Liver (tissue), 9 donors: ENCODE results near the gene CPO. TPM values are rescaled to one million over a fixed set of nuclear protein-coding genes. Genes with fewer than 3 reads are reported as not detected.

Experiments used
- DNase-seq: peaks from one replicate; pipeline ENCODE4 v3.0.0-alpha.2; 2017; ENCODE audit warnings: low spot score
- H3K27ac ChIP-seq, 2 donors: one replicate each; pipeline ENCODE4 v1.7.0; 2013; ENCODE audit warnings: inconsistent platforms in 2 of 2, low read length in 2 of 2, control low read depth in 1 of 2, low read depth in 1 of 2, mild to moderate bottlenecking in 1 of 2
- H3K27me3 ChIP-seq, 4 donors: one replicate each; pipeline versions ENCODE4 v1.6.1 to v1.7.0; 2013; ENCODE audit warnings: low read length in 3 of 4, inconsistent platforms in 1 of 4, mild to moderate bottlenecking in 1 of 4, moderate library complexity in 1 of 4; ENCODE audit not compliant: control insufficient read depth in 4 of 4, insufficient read depth in 4 of 4
- H3K36me3 ChIP-seq, 4 donors: one replicate each; pipeline versions ENCODE4 v1.6.1 to v1.7.0; 2013; ENCODE audit warnings: low read length in 3 of 4, mild to moderate bottlenecking in 3 of 4, low read depth in 1 of 4, moderate library complexity in 1 of 4; ENCODE audit not compliant: control insufficient read depth in 4 of 4, insufficient read depth in 3 of 4
- H3K4me1 ChIP-seq, 4 donors: one replicate each; pipeline versions ENCODE4 v1.6.1 to v1.7.0; 2013; ENCODE audit warnings: low read length in 3 of 4, mild to moderate bottlenecking in 3 of 4, moderate library complexity in 1 of 4; ENCODE audit not compliant: control insufficient read depth in 4 of 4, insufficient read depth in 4 of 4
- H3K4me3 ChIP-seq, 3 donors: one replicate each; pipeline versions ENCODE4 v1.6.1 to v1.7.0; 2013; ENCODE audit warnings: low read length in 3 of 3, control low read depth in 1 of 3, low read depth in 1 of 3, mild to moderate bottlenecking in 1 of 3
- H3K9ac ChIP-seq, 2 donors: one replicate each; pipeline ENCODE4 v1.7.0; 2013; ENCODE audit warnings: low read length in 2 of 2, mild to moderate bottlenecking in 2 of 2, moderate library complexity in 2 of 2, control low read depth in 1 of 2, low read depth in 1 of 2
- H3K9me3 ChIP-seq, 4 donors: one replicate each; pipeline versions ENCODE4 v1.6.1 to v1.7.0; 2013; ENCODE audit warnings: low read length in 3 of 4; ENCODE audit not compliant: control insufficient read depth in 4 of 4
- ATF3 ChIP-seq: IDR thresholded peaks from 2 replicates; pipeline ENCODE4 v1.6.1; 2016; ENCODE audit warnings: antibody characterized with exemption
- FOXA1 ChIP-seq: IDR thresholded peaks from 2 replicates; pipeline ENCODE4 v1.6.1; 2016; ENCODE audit warnings: antibody characterized with exemption
- FOXA2 ChIP-seq: IDR thresholded peaks from 2 replicates; pipeline ENCODE4 v1.6.1; 2016; ENCODE audit warnings: antibody characterized with exemption
- GABPA ChIP-seq, 2 donors: IDR thresholded peaks in 1 of 2; conservative IDR thresholded peaks in 1 of 2; 2 replicates each; pipeline ENCODE4 v1.6.1; 2016; ENCODE audit warnings: antibody characterized with exemption in 2 of 2, mild to moderate bottlenecking in 1 of 2, moderate library complexity in 1 of 2
- HNF4A ChIP-seq, 2 donors: conservative IDR thresholded peaks; 2 replicates each; pipeline ENCODE4 v1.6.1; 2016; ENCODE audit warnings: antibody characterized with exemption in 2 of 2, mild to moderate bottlenecking in 2 of 2
- JUND ChIP-seq, 2 donors: IDR thresholded peaks; 2 replicates each; pipeline ENCODE4 v1.6.1; 2016; ENCODE audit warnings: antibody characterized with exemption in 2 of 2
- NR2F2 ChIP-seq: IDR thresholded peaks from 2 replicates; pipeline ENCODE4 v1.6.1; 2016; ENCODE audit warnings: antibody characterized with exemption
- RXRA ChIP-seq, 2 donors: IDR thresholded peaks; 2 replicates each; pipeline ENCODE4 v1.6.1; 2017 to 2018; ENCODE audit warnings: antibody characterized with exemption in 2 of 2, mild to moderate bottlenecking in 1 of 2
- SP1 ChIP-seq: IDR thresholded peaks from 2 replicates; pipeline ENCODE4 v1.6.1; 2018; ENCODE audit warnings: antibody characterized with exemption, mild to moderate bottlenecking
- WGBS: extraction: QIAGEN DNeasy Blood & Tissue Kit; methylation state at CpG from one replicate; pipeline ENCODE4 v1.1.7; 2013; 5-methylcytosine and 5-hydroxymethylcytosine counted together
- polyA plus RNA-seq, 2 donors: library from polyadenylated mRNA; stranded (reverse) in 1 of 2; unstranded in 1 of 2; fragments of 200-250 nt in 1 of 2; fragments of >200 nt in 1 of 2; fragmentation: Nextera tagmentation in 1 of 2; extraction: Ambion mirVana in 1 of 2; gene quantifications; one replicate each; pipeline versions ENCODE4 v1.2.1 to v1.2.3, GENCODE V29; 2013 to 2015
- total RNA-seq, 2 donors: library from RNA; depleted of rRNA; stranded (reverse); fragments of >200 nt; gene quantifications; one replicate each; pipeline ENCODE4 v1.2.3, GENCODE V29; 2014
- TF ChIP-seq, protein P1 (sequence below): IDR thresholded peaks from 2 replicates; pipeline ENCODE4 v1.6.1; 2016; ENCODE audit warnings: antibody characterized with exemption
- TF ChIP-seq, protein P2 (sequence below): IDR thresholded peaks from 2 replicates; pipeline ENCODE4 v1.6.1; 2016; ENCODE audit warnings: antibody characterized with exemption, mild to moderate bottlenecking
- TF ChIP-seq, protein P3 (sequence below): fragments of 150-350 bp; IDR thresholded peaks from 2 replicates; pipeline ENCODE4 v1.5.1; 2017; ENCODE audit warnings: improper control_type of control experiment, low read depth, low read length; ENCODE audit not compliant: missing input control
- TF ChIP-seq, protein P4 (sequence below): IDR thresholded peaks from 2 replicates; pipeline ENCODE4 v1.6.1; 2016; ENCODE audit warnings: antibody characterized with exemption
- donor health status: healthy.
- donor health status: healthy.
- donor health status: healthy.
- donor health status: healthy.
- donor health status: healthy.

Gene CPO
- total and polyA plus RNA-seq, 4 donors = 0.07 to 0.31 (median 0.25) TPM; not detected in 1

DNA sequence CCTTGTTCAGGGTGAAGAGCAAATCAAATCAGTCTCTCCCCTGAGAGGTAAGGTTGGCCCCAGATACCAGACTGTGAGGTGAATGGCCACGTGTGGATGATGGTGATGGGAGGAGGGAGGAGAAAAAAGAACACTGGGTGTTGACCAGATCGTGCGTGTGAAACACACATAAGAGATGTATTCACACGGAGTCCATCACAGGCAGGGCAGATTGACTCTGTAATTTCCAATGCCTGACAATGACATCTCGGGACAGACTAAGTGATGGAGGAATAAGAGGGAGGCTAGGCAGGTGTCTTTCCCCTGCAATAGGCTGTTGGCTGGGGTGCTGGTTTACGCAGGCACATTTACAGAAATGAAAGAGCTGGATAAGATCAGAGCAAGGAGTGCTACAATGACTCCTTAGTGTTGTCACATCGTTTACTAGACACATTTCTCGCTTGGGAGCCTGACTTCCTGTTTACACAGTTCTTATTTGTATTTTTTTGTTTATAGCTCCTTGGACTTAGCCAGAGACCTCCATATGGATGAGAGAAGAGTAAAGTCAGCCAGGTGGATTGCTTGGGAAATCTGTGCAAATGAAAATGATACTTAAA lies 43.1 kb downstream of the CPO start:
- no peak overlapping the region for H3K4me3 ChIP-seq
- TF ChIP-seq, protein P1, sequence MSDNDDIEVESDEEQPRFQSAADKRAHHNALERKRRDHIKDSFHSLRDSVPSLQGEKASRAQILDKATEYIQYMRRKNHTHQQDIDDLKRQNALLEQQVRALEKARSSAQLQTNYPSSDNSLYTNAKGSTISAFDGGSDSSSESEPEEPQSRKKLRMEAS = no peak
- TF ChIP-seq, protein P2, sequence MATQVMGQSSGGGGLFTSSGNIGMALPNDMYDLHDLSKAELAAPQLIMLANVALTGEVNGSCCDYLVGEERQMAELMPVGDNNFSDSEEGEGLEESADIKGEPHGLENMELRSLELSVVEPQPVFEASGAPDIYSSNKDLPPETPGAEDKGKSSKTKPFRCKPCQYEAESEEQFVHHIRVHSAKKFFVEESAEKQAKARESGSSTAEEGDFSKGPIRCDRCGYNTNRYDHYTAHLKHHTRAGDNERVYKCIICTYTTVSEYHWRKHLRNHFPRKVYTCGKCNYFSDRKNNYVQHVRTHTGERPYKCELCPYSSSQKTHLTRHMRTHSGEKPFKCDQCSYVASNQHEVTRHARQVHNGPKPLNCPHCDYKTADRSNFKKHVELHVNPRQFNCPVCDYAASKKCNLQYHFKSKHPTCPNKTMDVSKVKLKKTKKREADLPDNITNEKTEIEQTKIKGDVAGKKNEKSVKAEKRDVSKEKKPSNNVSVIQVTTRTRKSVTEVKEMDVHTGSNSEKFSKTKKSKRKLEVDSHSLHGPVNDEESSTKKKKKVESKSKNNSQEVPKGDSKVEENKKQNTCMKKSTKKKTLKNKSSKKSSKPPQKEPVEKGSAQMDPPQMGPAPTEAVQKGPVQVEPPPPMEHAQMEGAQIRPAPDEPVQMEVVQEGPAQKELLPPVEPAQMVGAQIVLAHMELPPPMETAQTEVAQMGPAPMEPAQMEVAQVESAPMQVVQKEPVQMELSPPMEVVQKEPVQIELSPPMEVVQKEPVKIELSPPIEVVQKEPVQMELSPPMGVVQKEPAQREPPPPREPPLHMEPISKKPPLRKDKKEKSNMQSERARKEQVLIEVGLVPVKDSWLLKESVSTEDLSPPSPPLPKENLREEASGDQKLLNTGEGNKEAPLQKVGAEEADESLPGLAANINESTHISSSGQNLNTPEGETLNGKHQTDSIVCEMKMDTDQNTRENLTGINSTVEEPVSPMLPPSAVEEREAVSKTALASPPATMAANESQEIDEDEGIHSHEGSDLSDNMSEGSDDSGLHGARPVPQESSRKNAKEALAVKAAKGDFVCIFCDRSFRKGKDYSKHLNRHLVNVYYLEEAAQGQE = no peak
- no peaks in the 10 kb centered on the region for H3K4me1 ChIP-seq
- H3K27me3 ChIP-seq = peaks cover 0 to 3% (median 0%) of the 10 kb centered on the region in 4 donors
- no peaks in the 10 kb centered on the region for H3K36me3 ChIP-seq
- WGBS = 61% methylated on average over 8 of the region's 8 CpGs
- H3K9ac ChIP-seq = no peak overlapping the region
- no peak for DNase-seq
- H3K27ac ChIP-seq = no peak overlapping the region
- H3K9me3 ChIP-seq = no peaks in the 10 kb centered on the region

DNA sequence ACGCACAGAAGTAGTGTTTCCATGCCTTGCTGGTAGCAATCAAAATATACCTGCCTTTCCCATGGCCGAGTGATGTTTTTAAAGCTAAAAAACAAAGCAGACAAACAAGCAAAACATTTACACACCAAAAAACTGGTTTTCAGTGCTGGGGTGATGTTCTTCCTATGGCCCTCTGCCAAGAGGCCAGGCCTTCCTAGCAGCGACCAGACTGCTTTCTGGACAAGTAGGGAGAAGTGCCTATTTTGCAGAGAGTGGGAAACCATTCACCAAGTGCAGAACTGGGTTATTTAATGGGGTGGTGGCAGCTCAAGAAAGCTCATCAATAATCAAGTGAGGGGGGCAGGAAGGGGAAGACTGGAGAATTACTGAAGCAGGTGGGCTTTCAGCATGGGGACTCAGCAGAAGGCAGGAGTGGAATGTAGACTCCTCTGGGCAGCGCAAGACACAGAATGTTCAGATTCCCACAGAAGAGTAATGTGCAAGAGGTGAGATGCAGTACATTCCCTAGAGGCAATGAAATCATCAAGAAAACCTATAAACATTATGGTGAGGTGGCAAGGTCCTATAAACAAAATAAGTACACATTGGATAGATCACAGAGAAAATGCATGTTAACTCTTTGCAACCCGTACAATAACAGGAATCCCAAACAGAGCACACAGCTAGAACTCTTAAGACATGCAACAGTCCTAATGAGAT lies 44.0 kb downstream of the CPO start:
- Histone ChIP-seq H3K9ac (no peak overlapping the region), H3K4me1 (no peaks in the 10 kb centered on the region), H3K27ac (no peak overlapping the region), H3K27me3 (peaks cover 0 to 3% (median 0%) of the 10 kb centered on the region in 4 donors), H3K9me3 (no peaks in the 10 kb centered on the region), H3K4me3 (no peak overlapping the region), H3K36me3 (no peaks in the 10 kb centered on the region)
- TF ChIP-seq ATF3 = no peak
- no peak for TF ChIP-seq HNF4A (conservative IDR thresholded peaks at IDR 0.05)
- no peak for TF ChIP-seq NR2F2
- TF ChIP-seq, protein P2 = no peak
- no peak for TF ChIP-seq GABPA (IDR thresholded peaks at IDR 0.05 in 1 of 2, conservative IDR thresholded peaks at IDR 0.05 in 1 of 2)
- TF ChIP-seq JUND (IDR thresholded peaks at IDR 0.05) = no peak
- TF ChIP-seq, protein P3, sequence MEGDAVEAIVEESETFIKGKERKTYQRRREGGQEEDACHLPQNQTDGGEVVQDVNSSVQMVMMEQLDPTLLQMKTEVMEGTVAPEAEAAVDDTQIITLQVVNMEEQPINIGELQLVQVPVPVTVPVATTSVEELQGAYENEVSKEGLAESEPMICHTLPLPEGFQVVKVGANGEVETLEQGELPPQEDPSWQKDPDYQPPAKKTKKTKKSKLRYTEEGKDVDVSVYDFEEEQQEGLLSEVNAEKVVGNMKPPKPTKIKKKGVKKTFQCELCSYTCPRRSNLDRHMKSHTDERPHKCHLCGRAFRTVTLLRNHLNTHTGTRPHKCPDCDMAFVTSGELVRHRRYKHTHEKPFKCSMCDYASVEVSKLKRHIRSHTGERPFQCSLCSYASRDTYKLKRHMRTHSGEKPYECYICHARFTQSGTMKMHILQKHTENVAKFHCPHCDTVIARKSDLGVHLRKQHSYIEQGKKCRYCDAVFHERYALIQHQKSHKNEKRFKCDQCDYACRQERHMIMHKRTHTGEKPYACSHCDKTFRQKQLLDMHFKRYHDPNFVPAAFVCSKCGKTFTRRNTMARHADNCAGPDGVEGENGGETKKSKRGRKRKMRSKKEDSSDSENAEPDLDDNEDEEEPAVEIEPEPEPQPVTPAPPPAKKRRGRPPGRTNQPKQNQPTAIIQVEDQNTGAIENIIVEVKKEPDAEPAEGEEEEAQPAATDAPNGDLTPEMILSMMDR = no peak
- TF ChIP-seq, protein P4, sequence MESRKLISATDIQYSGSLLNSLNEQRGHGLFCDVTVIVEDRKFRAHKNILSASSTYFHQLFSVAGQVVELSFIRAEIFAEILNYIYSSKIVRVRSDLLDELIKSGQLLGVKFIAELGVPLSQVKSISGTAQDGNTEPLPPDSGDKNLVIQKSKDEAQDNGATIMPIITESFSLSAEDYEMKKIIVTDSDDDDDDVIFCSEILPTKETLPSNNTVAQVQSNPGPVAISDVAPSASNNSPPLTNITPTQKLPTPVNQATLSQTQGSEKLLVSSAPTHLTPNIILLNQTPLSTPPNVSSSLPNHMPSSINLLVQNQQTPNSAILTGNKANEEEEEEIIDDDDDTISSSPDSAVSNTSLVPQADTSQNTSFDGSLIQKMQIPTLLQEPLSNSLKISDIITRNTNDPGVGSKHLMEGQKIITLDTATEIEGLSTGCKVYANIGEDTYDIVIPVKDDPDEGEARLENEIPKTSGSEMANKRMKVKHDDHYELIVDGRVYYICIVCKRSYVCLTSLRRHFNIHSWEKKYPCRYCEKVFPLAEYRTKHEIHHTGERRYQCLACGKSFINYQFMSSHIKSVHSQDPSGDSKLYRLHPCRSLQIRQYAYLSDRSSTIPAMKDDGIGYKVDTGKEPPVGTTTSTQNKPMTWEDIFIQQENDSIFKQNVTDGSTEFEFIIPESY = no peak
- no peak for TF ChIP-seq FOXA1
- TF ChIP-seq RXRA (IDR thresholded peaks at IDR 0.05) = no peak
- TF ChIP-seq FOXA2 = no peak
- TF ChIP-seq SP1 = no peak
- no peak for DNase-seq
- 70% methylated on average over 5 of the region's 5 CpGs for WGBS
